Mucosa of stomach (tissue), 1 donor: ENCODE results near the gene OTOL1.
"Not testable (repeated sequence)": the region's sequence is repeated elsewhere in the genome, so short reads cannot be mapped to it uniquely, and the experiment has no call there.

Source experiments
- H3K27me3 ChIP-seq: one replicate; pipeline ENCODE4 v1.7.0; 2013; ENCODE audit warnings: mild to moderate bottlenecking, low read length; ENCODE audit not compliant: control insufficient read depth, insufficient read depth
- H3K36me3 ChIP-seq: one replicate; pipeline ENCODE4 v1.7.0; 2013; ENCODE audit warnings: low read length; ENCODE audit not compliant: control insufficient read depth, insufficient read depth
- H3K4me1 ChIP-seq: one replicate; pipeline ENCODE4 v1.7.0; 2013; ENCODE audit warnings: mild to moderate bottlenecking, low read length; ENCODE audit not compliant: control insufficient read depth, insufficient read depth
- H3K4me3 ChIP-seq: one replicate; pipeline ENCODE4 v1.7.0; 2013; ENCODE audit warnings: low read length
- H3K9ac ChIP-seq: one replicate; pipeline ENCODE4 v1.7.0; 2013; ENCODE audit warnings: mild to moderate bottlenecking, low read length, moderate library complexity
- H3K9me3 ChIP-seq: one replicate; pipeline ENCODE4 v1.7.0; 2013; ENCODE audit warnings: mild to moderate bottlenecking, low read length, moderate library complexity; ENCODE audit not compliant: control insufficient read depth
- donor health status: Pancreatic carcinoma.

OTOL1 gene

GRCh38 chr3:161489395-161489794 is 7.2 kb upstream of the OTOL1 start:
- Histone ChIP-seq H3K9me3 (no peaks in the 10 kb centered on the region), H3K27me3 (no peaks in the 10 kb centered on the region), H3K36me3 (no peaks in the 10 kb centered on the region), H3K4me1 (no peaks in the 10 kb centered on the region), H3K4me3 (no peak overlapping the region), H3K9ac (no peak overlapping the region)

- not testable (repeated sequence) for H3K36me3 ChIP-seq, H3K4me1 ChIP-seq, H3K27me3 ChIP-seq, H3K4me3 ChIP-seq, H3K9me3 ChIP-seq, H3K9ac ChIP-seq
Observed at GRCh38 chr3:161490845-161491244, 5.8 kb upstream of the OTOL1 start.

- no peaks in the 10 kb centered on the region for H3K4me1 ChIP-seq
- no peak overlapping the region for H3K4me3 ChIP-seq
- no peaks in the 10 kb centered on the region for H3K27me3 ChIP-seq
- no peak overlapping the region for H3K9ac ChIP-seq
- no peaks in the 10 kb centered on the region for H3K36me3 ChIP-seq
- no peaks in the 10 kb centered on the region for H3K9me3 ChIP-seq
Observed at GRCh38 chr3:161498259-161498921, 1.8 kb downstream of the OTOL1 start.

GRCh38 chr3:161500068-161500796 is 3.6 kb downstream of the OTOL1 start:
- H3K36me3 ChIP-seq: no peaks in the 10 kb centered on the region
- no peaks in the 10 kb centered on the region for H3K4me1 ChIP-seq
- H3K4me3 ChIP-seq: no peak overlapping the region
- no peaks in the 10 kb centered on the region for H3K9me3 ChIP-seq
- no peak overlapping the region for H3K9ac ChIP-seq
- H3K27me3 ChIP-seq: no peaks in the 10 kb centered on the region

GRCh38 chr3:161503271-161503670 is 6.7 kb downstream of the OTOL1 start:
- Histone ChIP-seq H3K9ac (no peak overlapping the region), H3K4me1 (no peaks in the 10 kb centered on the region), H3K4me3 (no peak overlapping the region), H3K27me3 (no peaks in the 10 kb centered on the region), H3K36me3 (no peaks in the 10 kb centered on the region), H3K9me3 (no peaks in the 10 kb centered on the region)

GRCh38 chr3:161508852-161509477 is 12.4 kb downstream of the OTOL1 start:
- no peak overlapping the region for H3K4me3 ChIP-seq
- H3K9me3 ChIP-seq: no peaks in the 10 kb centered on the region
- H3K4me1 ChIP-seq: no peaks in the 10 kb centered on the region
- no peak overlapping the region for H3K9ac ChIP-seq
- H3K36me3 ChIP-seq: no peaks in the 10 kb centered on the region
- H3K27me3 ChIP-seq: no peaks in the 10 kb centered on the region

GRCh38 chr3:161510510-161511260 is 14.1 kb downstream of the OTOL1 start:
- H3K9ac ChIP-seq: no peak overlapping the region
- H3K27me3 ChIP-seq: no peaks in the 10 kb centered on the region
- no peaks in the 10 kb centered on the region for H3K4me1 ChIP-seq
- H3K9me3 ChIP-seq: no peaks in the 10 kb centered on the region
- no peak overlapping the region for H3K4me3 ChIP-seq
- H3K36me3 ChIP-seq: no peaks in the 10 kb centered on the region

GRCh38 chr3:161523916-161524315 is 27.3 kb downstream of the OTOL1 start:
- Histone ChIP-seq H3K4me3 (no peak overlapping the region), H3K9ac (no peak overlapping the region), H3K9me3 (no peaks in the 10 kb centered on the region), H3K27me3 (no peaks in the 10 kb centered on the region), H3K36me3 (no peaks in the 10 kb centered on the region), H3K4me1 (no peaks in the 10 kb centered on the region)

- Histone ChIP-seq H3K9me3 (no peaks in the 10 kb centered on the region), H3K9ac (no peak overlapping the region), H3K4me3 (no peak overlapping the region), H3K36me3 (no peaks in the 10 kb centered on the region), H3K4me1 (no peaks in the 10 kb centered on the region), H3K27me3 (no peaks in the 10 kb centered on the region)
Observed at GRCh38 chr3:161531930-161532329, 35.3 kb downstream of the OTOL1 start.

- H3K27me3 ChIP-seq: no peaks in the 10 kb centered on the region
- H3K9ac ChIP-seq: no peak overlapping the region
- H3K9me3 ChIP-seq: no peaks in the 10 kb centered on the region
- no peak overlapping the region for H3K4me3 ChIP-seq
- H3K36me3 ChIP-seq: no peaks in the 10 kb centered on the region
- H3K4me1 ChIP-seq: no peaks in the 10 kb centered on the region
Observed at GRCh38 chr3:161540594-161540993, 44.0 kb downstream of the OTOL1 start.

- H3K36me3 ChIP-seq: no peaks in the 10 kb centered on the region
- H3K4me1 ChIP-seq: no peaks in the 10 kb centered on the region
- H3K9ac ChIP-seq: no peak overlapping the region
- no peaks in the 10 kb centered on the region for H3K9me3 ChIP-seq
- H3K4me3 ChIP-seq: no peak overlapping the region
- no peaks in the 10 kb centered on the region for H3K27me3 ChIP-seq
Observed at GRCh38 chr3:161545824-161546223, 49.2 kb downstream of the OTOL1 start.

- Histone ChIP-seq H3K4me1 (peaks cover 4% of the 10 kb centered on the region), H3K27me3 (no peaks in the 10 kb centered on the region), H3K9ac (no peak overlapping the region)
Observed at GRCh38 chr3:161548301-161548700, 51.7 kb downstream of the OTOL1 start.

More at GRCh38 chr3:161548301-161548700, 51.7 kb downstream of the OTOL1 start:
- Histone ChIP-seq H3K36me3 (no peaks in the 10 kb centered on the region), H3K9me3 (no peaks in the 10 kb centered on the region), H3K4me3 (no peak overlapping the region)
